HG03565 (cell line): Measurements from ENCODE around the gene HMSD.
"Not testable (repeated sequence)": the region's sequence is repeated elsewhere in the genome, so short reads cannot be mapped to it uniquely, and the experiment has no call there.

Source experiments
- ATAC-seq: cut with Tn5 transposase; IDR thresholded peaks from one replicate; pipeline ENCODE4 v1.9.1; 2021; ENCODE audit warnings: mild to moderate bottlenecking, moderate library complexity; ENCODE audit not compliant: unreplicated experiment

The HMSD gene

GRCh38 chr18:63949068-63949737, at the start of gene HMSD:
Gene HMSD (plus strand): TSS chr18:63949301. CDS start chr18:63953456, 4,155 bp downstream.
- peak; percentile 87 for ATAC-seq

GRCh38 chr18:63903851-63904570, 45.1 kb upstream of the HMSD start:
- ATAC-seq: no peak

GRCh38 chr18:63904694-63905093, 44.4 kb upstream of the HMSD start:
- ATAC-seq: no peak

- ATAC-seq: no peak
Observed at GRCh38 chr18:63905361-63905760, 43.7 kb upstream of the HMSD start.

- ATAC-seq: no peak
Observed at GRCh38 chr18:63906056-63906455, 43.0 kb upstream of the HMSD start.

- peak; percentile 59 for ATAC-seq
Observed at GRCh38 chr18:63907664-63908063, 41.4 kb upstream of the HMSD start, which contains the start of gene SERPINB10. Gene SERPINB10 (plus strand): TSS chr18:63907958. CDS start chr18:63915511, 7,553 bp downstream.

GRCh38 chr18:63908858-63909257, 40.2 kb upstream of the HMSD start:
- ATAC-seq: no peak

- peak; percentile 45 for ATAC-seq
Observed at GRCh38 chr18:63909870-63910269, 39.2 kb upstream of the HMSD start.

- ATAC-seq: no peak
Observed at GRCh38 chr18:63917817-63918216, 31.3 kb upstream of the HMSD start.

- ATAC-seq: no peak
Observed at GRCh38 chr18:63922049-63922448, 27.1 kb upstream of the HMSD start.

- no peak for ATAC-seq
Observed at GRCh38 chr18:63924551-63924950, 24.6 kb upstream of the HMSD start.

GRCh38 chr18:63928331-63928730, 20.8 kb upstream of the HMSD start:
- ATAC-seq: no peak

GRCh38 chr18:63929369-63929768, 19.7 kb upstream of the HMSD start:
- not testable (repeated sequence) for ATAC-seq

GRCh38 chr18:63930773-63931354, 18.2 kb upstream of the HMSD start:
- no peak for ATAC-seq

- ATAC-seq: peak; percentile 96
Observed at GRCh38 chr18:63936156-63936931, 12.8 kb upstream of the HMSD start.

- peak; percentile 13 for ATAC-seq
Observed at GRCh38 chr18:63936932-63937393, 12.1 kb upstream of the HMSD start.

- no peak for ATAC-seq
Observed at GRCh38 chr18:63940008-63940407, 9.1 kb upstream of the HMSD start.

GRCh38 chr18:63940543-63941050, 8.5 kb upstream of the HMSD start:
- not testable (repeated sequence) for ATAC-seq

GRCh38 chr18:63947051-63947790, 1.9 kb upstream of the HMSD start:
- no peak for ATAC-seq

- peak; percentile 42 for ATAC-seq
Observed at GRCh38 chr18:63951302-63951705, 2.2 kb downstream of the HMSD start.
